Stimulated activated memory B cell treated with anti-CD40 and anti-IgM and Interleukin-4, amounts not matched to agents 10 μg/mL and 1 μg/mL and 100 μg/mL, for 72 hours (primary cell): Measurements from ENCODE around the gene ATP2C2.

Experiments used
- ATAC-seq: fragments of 150-1000 bp; cut with Tn5 transposase; 2 replicates; pipeline ENCODE4 v1.10.0; 2021
- H3K27ac Mint-ChIP-seq: one replicate; pipeline ENCODE4 v1.8.0; 2022; ENCODE audit warnings: mild to moderate bottlenecking, mixed read lengths
- H3K27me3 Mint-ChIP-seq: one replicate; pipeline ENCODE4 v1.8.0; 2022; ENCODE audit warnings: mixed read lengths
- H3K36me3 Mint-ChIP-seq: one replicate; pipeline ENCODE4 v1.8.0; 2022; ENCODE audit warnings: mixed read lengths
- H3K4me1 Mint-ChIP-seq: one replicate; pipeline ENCODE4 v1.8.0; 2022; ENCODE audit warnings: mixed read lengths
- H3K4me3 Mint-ChIP-seq: one replicate; pipeline ENCODE4 v1.8.0; 2022; ENCODE audit warnings: mild to moderate bottlenecking, moderate library complexity, mixed read lengths
- H3K9me3 Mint-ChIP-seq: one replicate; pipeline ENCODE4 v1.8.0; 2022; ENCODE audit warnings: mixed read lengths

Gene ATP2C2

DNA sequence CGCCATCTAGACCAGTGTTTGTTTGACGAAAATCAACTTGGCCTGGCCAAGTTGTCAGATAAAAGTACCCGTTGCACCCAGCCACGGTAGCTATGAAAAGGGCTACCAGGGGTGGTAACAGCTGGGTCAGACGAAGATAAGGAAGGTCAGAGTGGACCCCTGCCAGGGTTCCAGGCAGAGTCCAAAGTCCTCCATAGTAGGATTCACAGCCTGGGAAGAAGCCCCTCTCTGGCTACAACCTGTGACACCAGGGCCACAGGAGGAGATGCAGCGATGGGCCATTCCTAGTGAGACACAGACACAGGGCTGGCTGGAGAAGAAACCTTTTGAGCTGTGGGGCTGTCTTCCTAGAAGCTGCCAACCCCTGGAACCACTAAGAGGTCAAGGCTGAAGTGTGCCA is 96.8 kb downstream of the ATP2C2 start:
- no peak overlapping the region for H3K4me3 Mint-ChIP-seq
- no peaks in the 10 kb centered on the region for H3K4me1 Mint-ChIP-seq
- peaks cover 74% of the 10 kb centered on the region for H3K36me3 Mint-ChIP-seq
- no peak overlapping the region for H3K27ac Mint-ChIP-seq
- no peaks in the 10 kb centered on the region for H3K27me3 Mint-ChIP-seq
- no peak for ATAC-seq
- H3K9me3 Mint-ChIP-seq, result peaks cover 9% of the 10 kb centered on the region

DNA sequence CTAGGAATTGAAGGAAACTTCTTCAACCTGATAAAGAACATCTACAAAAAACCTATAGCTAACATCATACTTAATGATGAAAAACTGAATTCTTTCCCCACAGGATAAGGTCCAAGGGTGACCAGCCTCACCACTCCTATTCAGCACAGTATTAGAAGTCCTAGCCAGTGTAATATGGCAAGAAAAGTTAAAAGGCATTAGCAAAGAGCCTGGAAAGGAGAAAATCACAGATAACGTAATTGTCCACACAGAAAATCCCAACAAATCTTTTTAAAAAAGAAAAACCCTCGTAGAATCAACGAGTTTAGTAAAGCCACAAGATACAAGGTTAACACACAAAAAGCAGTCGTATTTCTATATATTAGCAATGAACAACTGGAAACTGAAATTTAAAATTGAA is 98.4 kb downstream of the ATP2C2 start:
- H3K27ac Mint-ChIP-seq, result no peak overlapping the region
- no peaks in the 10 kb centered on the region for H3K4me1 Mint-ChIP-seq
- H3K36me3 Mint-ChIP-seq, result peaks cover 69% of the 10 kb centered on the region
- H3K9me3 Mint-ChIP-seq, result peaks cover 10% of the 10 kb centered on the region
- no peak for ATAC-seq
- no peak overlapping the region for H3K4me3 Mint-ChIP-seq
- H3K27me3 Mint-ChIP-seq, result no peaks in the 10 kb centered on the region

DNA sequence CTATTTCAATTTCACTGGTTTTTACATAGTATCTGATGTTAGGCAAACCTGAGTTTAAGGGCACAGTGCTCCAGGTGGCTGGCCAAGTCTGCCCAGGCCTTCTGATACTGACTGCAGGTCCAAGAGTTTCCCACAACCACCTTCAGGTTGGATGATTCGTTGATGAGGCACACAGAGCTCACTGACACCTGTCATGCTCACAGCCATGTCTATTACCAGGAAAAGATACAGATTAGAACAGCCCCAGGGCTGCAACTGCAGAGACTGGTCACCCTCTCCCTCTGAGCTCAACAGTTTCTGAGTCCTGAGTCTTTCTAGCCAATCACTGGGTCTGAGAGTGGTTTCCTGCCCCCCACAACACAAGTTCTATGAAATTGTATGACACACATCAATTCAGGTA is 98.9 kb downstream of the ATP2C2 start:
- Mint-ChIP-seq H3K36me3 (peaks cover 69% of the 10 kb centered on the region), H3K27ac (no peak overlapping the region), H3K9me3 (peaks cover 15% of the 10 kb centered on the region), H3K27me3 (no peaks in the 10 kb centered on the region), H3K4me1 (no peaks in the 10 kb centered on the region), H3K4me3 (no peak overlapping the region)
- no peak for ATAC-seq

DNA sequence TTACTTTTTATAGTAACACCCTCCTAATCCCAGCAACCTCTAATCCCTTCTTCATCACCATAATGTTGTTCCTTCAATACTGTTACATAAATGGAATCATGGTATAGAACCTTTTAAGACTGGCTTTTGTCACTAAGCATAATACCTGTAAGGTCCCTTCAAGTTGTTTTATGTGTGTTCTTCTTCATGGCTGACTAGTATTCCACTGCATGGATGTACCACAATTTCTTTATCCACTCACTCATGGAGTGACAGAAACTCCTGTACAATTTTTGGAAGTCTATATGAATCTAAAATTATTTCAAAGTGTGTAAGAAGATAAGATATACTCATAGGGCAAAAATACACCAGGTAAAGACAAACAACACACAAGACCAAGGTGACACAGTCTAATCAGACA is 99.4 kb downstream of the ATP2C2 start:
- no peak for ATAC-seq
- Mint-ChIP-seq H3K27me3 (no peaks in the 10 kb centered on the region), H3K9me3 (peaks cover 15% of the 10 kb centered on the region), H3K27ac (no peak overlapping the region), H3K36me3 (peaks cover 71% of the 10 kb centered on the region), H3K4me1 (no peaks in the 10 kb centered on the region), H3K4me3 (no peak overlapping the region)

DNA sequence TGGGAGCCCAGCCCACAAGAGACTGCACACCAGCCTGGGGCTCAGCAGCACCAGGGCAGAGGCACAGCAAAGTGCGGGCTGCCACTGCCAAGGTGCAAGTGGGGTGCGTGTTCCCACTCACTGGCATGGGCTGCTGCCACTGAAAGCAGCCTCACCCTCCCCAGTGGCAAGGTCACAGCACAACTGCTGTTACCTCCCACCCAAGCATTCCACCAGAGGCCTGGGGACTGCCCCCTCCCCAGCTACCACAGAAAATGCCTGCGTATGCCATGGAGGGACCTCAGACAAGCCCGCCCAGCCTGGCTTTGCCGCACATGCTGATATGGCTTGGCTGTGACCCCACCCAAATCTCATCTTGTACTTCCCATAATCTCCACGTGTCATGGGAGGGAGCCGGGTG is 103.0 kb downstream of the ATP2C2 start:
- Mint-ChIP-seq H3K27me3 (no peaks in the 10 kb centered on the region), H3K36me3 (peaks cover 77% of the 10 kb centered on the region), H3K27ac (no peak overlapping the region), H3K4me1 (no peaks in the 10 kb centered on the region), H3K4me3 (no peak overlapping the region), H3K9me3 (peaks cover 27% of the 10 kb centered on the region)
- no peak for ATAC-seq

DNA sequence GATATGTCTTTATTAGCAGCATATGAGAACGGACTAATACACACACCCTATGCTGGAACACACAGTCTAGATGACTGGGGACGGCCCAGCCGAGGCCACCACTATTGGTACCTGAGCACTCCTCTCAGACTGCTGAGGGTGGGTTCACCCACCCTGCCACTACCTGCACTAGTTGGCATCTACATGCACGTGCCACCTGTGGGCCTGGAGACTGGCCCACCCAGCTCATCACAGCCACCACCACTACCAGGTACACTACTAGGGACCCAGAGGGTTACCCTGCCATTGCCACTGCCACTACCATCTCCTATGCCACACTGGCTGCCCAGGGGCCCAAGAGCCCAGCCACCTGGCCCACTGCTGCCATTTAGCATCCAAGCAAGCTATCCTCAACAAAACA is 103.6 kb downstream of the ATP2C2 start:
- peaks cover 76% of the 10 kb centered on the region for H3K36me3 Mint-ChIP-seq
- no peaks in the 10 kb centered on the region for H3K27me3 Mint-ChIP-seq
- no peak overlapping the region for H3K27ac Mint-ChIP-seq
- no peaks in the 10 kb centered on the region for H3K4me1 Mint-ChIP-seq
- peaks cover 27% of the 10 kb centered on the region for H3K9me3 Mint-ChIP-seq
- no peak for ATAC-seq
- H3K4me3 Mint-ChIP-seq, result no peak overlapping the region

DNA sequence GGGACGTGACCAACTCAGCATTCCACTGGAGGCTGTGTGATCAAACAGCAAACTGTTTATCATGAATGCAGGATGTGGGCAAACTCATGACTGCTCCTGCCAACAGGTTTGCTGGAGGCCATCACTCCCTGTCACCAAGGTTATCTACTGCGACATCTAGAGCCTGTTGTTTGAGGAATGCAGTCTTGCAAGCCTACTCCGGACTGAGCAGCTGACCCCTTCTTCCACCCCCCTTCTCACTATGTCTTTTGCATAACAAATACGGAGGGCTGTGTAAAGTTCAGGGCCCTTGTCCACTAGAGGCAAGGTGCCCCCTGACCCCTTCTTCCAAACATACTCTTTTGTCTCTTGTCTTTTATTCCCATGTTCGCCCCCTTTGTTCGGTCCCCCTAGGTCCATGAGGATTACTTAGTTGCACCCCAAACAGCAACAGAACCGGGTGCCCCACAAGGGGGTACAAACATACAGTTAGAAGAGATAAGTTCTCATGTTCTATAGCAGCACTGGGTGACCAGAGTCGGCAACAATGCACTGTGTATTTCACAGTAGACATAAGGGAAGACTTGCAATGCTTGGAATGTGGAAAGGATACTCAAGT is 107.4 kb downstream of the ATP2C2 start:
- H3K27ac Mint-ChIP-seq, result no peak overlapping the region
- H3K4me1 Mint-ChIP-seq, result no peaks in the 10 kb centered on the region
- ATAC-seq, result no peak
- no peaks in the 10 kb centered on the region for H3K27me3 Mint-ChIP-seq
- H3K4me3 Mint-ChIP-seq, result no peak overlapping the region
- peaks cover 18% of the 10 kb centered on the region for H3K9me3 Mint-ChIP-seq
- peaks cover 71% of the 10 kb centered on the region for H3K36me3 Mint-ChIP-seq

DNA sequence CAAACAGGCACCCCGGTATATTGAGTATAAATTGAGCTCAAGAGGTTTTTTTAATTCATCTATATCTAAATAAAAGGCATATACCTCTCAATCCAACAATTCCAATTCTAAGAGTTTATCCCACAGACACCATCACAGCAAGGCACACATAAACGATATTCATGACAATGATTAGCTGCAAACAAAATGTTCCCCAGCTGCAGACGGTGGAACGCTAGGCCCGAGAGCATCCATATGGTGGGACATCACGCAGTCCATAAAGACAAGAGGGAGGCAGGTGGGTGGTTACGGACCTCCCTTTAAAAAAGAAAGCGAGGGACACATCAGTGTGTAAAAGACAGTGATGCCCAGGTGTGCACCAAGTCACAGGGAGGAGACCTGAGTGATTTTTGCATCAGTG is 108.1 kb downstream of the ATP2C2 start:
- Mint-ChIP-seq H3K27ac (no peak overlapping the region), H3K36me3 (peaks cover 65% of the 10 kb centered on the region), H3K4me3 (no peak overlapping the region), H3K4me1 (no peaks in the 10 kb centered on the region), H3K9me3 (peaks cover 18% of the 10 kb centered on the region), H3K27me3 (no peaks in the 10 kb centered on the region)
- no peak for ATAC-seq

DNA sequence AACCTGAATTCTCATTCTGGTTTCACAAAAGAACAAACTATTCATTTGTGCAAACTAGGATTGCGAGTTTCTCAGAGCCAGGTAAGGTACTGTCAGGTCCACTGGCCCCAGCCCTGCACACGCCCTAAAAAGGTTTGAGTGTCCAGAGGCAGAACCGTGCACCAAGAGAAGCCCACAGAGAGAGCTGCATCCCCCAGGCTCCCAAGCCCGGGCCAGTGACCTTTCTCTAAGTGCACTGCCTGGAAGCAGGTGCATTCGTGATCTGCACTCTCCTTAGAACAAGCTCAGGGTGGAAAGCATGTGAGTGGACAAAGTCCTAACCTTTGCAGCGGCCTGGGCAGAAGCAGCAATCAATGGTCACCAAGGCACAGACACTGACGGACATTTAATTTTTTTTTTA is 109.3 kb downstream of the ATP2C2 start:
- peaks cover 12% of the 10 kb centered on the region for H3K9me3 Mint-ChIP-seq
- H3K27ac Mint-ChIP-seq, result no peak overlapping the region
- no peak overlapping the region for H3K4me3 Mint-ChIP-seq
- no peaks in the 10 kb centered on the region for H3K4me1 Mint-ChIP-seq
- peaks cover 52% of the 10 kb centered on the region for H3K36me3 Mint-ChIP-seq
- ATAC-seq, result no peak
- H3K27me3 Mint-ChIP-seq, result no peaks in the 10 kb centered on the region

DNA sequence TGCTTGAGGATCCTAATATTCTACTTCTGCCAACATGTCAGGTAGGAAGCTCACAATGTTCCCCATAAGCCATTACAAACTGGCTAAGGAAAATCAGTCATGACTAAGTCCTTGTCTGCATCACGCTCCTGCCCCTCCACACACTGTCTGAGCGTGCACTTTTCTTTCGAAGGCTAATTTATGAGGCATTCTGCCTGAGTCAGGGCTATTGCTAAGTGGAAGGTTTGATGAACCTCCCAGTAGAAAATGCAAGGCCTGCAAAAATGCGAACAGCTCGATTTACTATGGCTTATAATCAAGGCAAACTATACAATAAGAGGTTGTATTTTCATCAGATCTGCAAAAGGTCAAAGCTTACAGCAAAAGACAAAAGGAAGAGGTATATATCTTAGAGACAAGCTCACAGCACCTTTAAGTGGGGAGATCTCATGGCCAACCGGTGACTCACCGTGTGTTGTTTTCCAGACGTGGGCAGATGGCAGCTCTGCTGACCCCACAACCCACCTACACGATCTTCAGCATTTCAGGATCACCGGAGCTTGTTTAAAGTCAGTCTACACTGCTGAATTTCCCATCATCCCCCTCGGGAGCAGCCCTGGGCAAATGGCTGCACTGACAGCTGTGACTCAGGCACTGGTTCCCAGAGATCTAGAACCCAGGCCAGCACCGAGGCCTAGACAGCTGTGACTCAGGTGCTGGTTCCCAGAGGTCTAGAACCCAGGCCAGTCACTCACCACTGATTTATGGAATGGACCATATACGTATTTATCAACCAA is 110.0 kb downstream of the ATP2C2 start:
- peaks cover 12% of the 10 kb centered on the region for H3K9me3 Mint-ChIP-seq
- H3K27me3 Mint-ChIP-seq, result no peaks in the 10 kb centered on the region
- peaks cover 49% of the 10 kb centered on the region for H3K36me3 Mint-ChIP-seq
- no peak overlapping the region for H3K27ac Mint-ChIP-seq
- ATAC-seq, result no peak
- H3K4me1 Mint-ChIP-seq, result no peaks in the 10 kb centered on the region
- no peak overlapping the region for H3K4me3 Mint-ChIP-seq

DNA sequence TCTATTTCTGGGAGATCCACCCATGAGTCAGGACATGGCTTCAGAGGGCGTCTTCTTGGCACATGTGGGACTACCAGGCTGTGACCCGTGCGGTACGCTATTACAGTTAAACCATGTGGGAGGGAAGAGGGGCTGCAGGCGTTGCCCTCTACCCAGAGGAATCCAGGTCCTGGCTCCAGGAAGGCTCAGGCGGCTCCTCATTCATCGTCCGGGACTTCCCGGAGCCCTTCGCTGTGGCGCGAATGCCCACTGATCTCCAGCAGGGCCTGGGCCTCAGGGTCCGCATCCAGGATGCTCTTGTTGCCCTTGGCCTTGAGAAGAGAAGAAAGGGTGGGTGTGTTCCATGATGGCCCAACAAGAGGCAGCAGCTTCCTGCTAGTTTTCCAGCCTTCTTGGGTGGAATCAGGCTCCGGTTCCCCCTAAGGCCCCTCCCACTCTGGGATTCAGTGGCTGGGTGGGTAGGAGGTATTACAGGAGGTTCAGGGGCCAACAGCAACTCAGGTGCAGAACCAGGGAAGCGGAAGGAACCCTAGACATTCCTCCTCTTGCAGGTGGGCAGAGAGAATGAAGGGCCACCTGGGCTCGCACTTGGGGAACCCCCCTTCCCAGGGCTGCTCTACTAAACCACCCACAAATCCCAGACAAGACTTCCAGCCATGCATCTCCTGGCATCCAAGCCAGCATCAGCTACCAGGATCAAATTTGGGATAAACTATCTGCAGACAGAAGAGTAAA is 111.5 kb downstream of the ATP2C2 start:
- no peak for ATAC-seq
- Mint-ChIP-seq H3K36me3 (peaks cover 36% of the 10 kb centered on the region), H3K4me1 (no peaks in the 10 kb centered on the region), H3K27ac (no peak overlapping the region), H3K27me3 (no peaks in the 10 kb centered on the region), H3K4me3 (no peak overlapping the region), H3K9me3 (peaks cover 5% of the 10 kb centered on the region)

DNA sequence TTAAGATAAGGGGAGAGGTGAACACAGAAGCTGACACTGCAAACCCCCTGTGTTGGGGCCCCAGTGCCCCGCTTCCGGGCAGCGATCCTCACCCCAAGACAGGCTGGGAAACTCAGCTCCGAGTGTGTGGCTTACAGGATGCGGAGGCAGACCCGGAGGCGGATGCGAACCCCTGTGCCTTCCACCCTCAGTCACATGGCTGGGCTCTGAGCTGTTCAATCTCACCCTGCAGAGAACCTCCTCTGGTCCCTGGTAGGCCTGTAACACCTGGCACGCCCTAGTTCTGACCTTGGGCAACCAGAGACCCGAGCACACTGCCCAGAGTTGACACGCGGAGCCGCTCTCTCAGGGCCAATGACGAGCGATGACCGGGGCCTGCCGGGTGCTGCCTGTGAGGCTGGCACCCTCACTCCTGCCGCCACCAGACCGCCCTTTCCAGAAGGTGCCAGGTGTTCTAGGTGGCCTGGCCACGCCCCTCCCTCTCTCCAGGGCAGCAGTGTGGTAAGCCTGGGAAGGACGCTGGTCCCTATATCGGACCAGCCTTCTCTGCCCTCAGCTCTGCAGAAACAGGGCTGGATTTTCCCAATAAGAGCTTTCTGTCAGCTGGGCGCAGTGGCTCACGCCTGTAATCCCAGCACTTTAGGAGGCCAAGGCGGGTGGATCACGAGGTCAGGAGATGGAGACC is 112.9 kb downstream of the ATP2C2 start:
- Mint-ChIP-seq H3K27me3 (no peaks in the 10 kb centered on the region), H3K4me3 (no peak overlapping the region), H3K9me3 (no peaks in the 10 kb centered on the region), H3K27ac (no peak overlapping the region), H3K4me1 (no peaks in the 10 kb centered on the region), H3K36me3 (peaks cover 29% of the 10 kb centered on the region)
- ATAC-seq, result no peak

DNA sequence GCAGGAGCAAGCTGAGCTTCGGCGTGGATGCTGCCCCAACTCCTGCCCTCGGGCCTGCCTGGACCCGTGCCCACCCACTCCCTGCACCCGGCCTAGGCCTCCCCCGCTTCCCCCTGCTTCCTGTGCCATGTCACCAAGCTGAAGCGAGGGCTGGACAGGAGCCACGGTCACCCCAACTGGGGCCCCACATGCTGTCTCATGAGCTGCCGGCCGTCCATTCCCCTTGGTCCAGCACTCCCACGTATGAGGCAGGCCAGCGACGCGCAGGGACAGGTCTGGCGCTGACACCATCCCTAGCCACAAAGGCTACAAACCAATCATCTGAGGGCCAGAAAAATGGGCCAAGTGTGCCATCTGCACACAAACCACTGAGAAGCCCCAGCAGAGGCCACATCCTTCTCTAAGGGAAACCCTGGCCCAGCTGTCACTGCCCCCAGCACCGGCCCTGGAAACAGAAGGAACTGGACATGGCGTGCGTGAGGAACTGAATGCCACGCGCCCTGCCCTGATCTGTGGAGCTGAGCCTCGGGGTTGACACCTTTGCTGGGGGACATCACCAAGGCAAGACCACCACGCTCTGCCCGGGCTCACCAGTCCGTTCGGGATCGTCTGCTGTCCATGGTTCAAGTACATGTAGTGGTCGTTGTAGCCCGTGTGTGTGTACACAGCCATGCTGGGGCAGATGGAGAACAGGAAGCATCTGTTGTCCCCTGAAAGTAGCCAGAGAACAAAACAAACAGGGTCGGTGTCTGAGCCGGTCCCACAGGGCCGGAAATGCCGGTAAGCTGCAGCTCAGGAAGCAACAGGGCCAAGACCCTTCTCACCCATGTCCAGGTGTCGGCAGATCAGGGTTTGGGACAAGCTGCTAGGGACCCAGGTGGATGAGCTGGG is 113.9 kb downstream of the ATP2C2 start:
- no peaks in the 10 kb centered on the region for H3K4me1 Mint-ChIP-seq
- ATAC-seq, result no peak
- no peaks in the 10 kb centered on the region for H3K9me3 Mint-ChIP-seq
- no peaks in the 10 kb centered on the region for H3K27me3 Mint-ChIP-seq
- no peak overlapping the region for H3K4me3 Mint-ChIP-seq
- H3K27ac Mint-ChIP-seq, result no peak overlapping the region
- H3K36me3 Mint-ChIP-seq, result peaks cover 31% of the 10 kb centered on the region

DNA sequence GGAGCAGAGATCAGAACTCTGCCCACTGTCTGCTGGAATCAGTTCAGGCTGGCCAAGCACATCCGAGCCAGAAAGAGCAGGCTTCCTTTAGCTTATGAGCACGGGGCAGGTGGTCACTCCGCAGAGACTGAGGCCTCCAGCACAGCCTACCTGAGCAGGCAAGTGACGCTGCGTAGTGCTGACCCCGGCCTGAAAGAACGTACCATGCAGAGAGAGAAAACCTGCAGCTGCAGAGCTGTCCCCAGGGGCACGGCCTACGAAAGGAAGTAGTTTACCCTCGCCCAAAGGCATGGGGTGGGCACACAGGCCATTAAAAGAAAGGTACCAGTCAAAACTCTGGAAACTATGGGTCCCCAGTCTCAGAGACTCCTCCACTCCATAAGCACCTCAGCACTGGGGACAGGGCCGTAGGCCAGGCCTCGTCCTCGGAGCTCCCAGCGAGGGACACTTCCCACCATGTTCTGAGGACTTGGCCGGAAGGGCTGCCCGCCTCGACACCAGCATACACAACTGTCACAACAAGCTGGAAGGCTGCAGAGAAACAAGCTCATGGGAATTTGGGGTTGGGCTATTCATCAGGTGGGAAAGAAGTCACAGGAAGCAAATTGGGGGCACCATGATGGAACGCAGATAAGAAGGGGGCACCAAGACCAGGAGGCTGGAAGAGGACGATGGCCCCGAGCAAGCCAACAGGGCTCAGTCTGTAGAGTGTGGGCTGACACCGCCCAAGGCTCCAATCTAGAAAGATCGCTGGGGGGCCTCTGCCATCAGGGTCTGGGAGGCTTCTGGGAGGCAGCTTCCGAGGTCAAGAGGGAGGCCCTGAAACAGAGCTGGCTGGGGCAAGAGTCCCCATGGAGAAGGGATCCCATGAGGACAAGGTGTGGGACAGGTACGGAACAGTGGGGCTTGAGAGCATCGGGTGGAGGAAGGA is 114.9 kb downstream of the ATP2C2 start:
- H3K9me3 Mint-ChIP-seq, result no peaks in the 10 kb centered on the region
- H3K4me1 Mint-ChIP-seq, result no peaks in the 10 kb centered on the region
- H3K27me3 Mint-ChIP-seq, result no peaks in the 10 kb centered on the region
- no peak overlapping the region for H3K27ac Mint-ChIP-seq
- ATAC-seq, result no peak
- H3K4me3 Mint-ChIP-seq, result no peak overlapping the region
- H3K36me3 Mint-ChIP-seq, result peaks cover 35% of the 10 kb centered on the region
